Measurements from ENCODE around the gene CYP2R1. TPM values are rescaled to one million over a fixed set of nuclear protein-coding genes. Genes with fewer than 3 reads are reported as not detected.
"Not testable (repeated sequence)": the region's sequence is repeated elsewhere in the genome, so short reads cannot be mapped to it uniquely, and the experiment has no call there.

Gene CYP2R1
- total RNA-seq, 1 donor from 2014 or later = 6.8 TPM

DNA sequence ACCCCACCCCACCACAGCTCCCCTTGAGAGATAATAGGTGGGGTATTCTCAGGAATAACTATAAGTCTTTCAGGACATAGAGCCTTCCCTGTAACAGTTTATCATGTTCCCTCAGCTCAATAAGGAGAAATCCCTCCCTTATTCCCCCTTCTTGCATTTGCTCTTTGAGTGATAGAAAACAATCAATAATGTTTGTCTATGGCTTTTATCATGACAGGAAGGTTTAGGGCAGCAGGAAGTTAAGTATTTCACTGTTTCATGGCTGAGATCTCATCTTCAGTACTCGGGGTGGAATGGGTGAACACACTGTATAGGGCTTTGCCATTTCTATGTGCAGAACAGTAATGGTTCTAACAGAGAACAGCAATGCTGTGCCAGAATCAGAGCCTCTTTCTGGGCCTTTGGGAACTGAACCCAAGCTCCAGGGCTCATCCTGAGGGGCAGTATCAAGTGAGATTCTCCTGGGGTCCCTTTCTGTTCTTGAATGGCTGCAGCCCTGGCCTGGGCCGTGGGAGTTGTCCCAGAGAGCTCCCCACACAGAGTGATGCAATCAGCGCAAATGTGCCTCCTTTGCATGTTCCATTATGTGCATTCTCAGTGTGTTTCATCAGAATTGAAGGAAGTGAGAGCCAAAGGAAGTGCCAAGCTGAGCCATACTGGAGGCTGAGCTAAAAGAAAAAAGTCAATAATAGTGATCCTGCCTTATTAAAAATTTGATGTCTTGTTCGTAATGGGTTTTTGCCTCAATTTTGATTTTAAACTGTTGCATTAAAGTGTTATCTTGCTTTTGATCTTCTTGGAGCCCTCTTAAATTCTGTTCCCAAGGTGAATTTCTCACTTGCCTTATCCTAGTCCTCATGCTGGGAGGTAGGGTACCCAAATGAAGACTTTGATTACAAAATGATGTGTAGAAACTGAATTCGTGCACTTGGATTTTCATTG lies 2.9 kb upstream of the CYP2R1 start:
- peak in 1 of 2 donors; percentile 46 for DNase-seq (ENCODE audit: low read depth in 2 of 2)

DNA sequence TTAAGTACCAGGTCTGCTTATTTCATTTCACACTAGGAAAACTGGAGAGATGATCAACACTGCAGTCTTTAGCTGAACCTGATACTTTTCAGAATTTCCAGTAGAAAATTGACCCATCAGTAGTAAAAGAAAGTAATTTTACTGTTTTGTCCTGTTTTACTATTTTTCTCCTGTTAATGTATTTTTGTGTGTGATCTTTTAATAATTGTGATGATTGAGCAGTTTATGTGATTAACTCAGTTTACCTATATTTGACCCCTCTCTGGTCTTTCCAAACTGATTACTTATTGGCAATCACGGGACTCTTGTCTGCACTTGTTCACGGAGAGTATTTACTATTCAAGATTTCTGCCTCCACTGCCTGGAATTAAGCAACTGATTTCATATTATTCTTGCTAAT lies 546 bp upstream of the CYP2R1 start:
- no peak for DNase-seq (ENCODE audit: low read depth in 2 of 2)

DNA sequence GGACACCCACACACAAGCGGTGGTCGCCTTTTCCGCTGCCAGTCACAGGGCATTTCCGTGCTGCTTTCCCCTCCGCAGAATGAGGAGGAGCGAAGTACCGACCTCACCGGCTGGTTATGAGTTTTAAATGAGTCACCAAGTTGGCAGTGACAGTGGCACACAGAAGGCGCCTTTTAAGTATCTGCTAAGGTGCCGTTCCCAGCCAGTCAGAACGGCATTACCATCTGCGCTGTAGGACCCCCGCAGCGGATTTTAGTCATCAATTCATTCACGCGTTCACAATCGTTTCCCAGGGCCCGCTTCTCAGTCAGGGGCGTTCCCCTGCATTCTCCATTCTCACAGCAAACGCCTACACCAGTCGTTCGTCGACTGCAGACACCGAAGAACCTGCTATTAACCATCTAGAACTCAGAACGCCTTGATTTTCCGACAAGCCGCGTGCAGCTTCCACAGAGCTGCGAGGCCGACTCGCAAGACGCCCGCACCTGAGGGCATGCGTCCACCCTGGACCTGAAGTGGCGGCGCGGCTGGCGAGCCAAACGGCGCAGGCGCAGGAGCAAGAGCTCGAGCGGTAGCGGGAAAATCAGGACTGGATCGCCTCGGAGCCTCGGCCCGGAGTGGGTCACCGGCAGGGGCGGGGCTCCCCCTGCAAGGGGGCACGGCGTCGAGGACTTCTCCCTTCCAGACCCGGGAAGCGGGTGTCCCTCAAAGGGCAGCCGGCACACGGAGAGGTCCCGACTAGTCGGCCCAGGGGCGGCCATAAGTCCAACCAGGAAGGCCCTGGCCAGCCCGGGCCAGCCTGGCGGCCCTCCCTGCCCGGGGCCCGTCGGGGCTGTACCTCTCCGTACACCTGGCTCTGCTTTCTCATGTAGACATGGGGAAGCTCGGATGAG lies 642 bp downstream of the CYP2R1 start:
- DNase-seq (ENCODE audit: low read depth in 2 of 2) = peak; percentile 70 to 88

DNA sequence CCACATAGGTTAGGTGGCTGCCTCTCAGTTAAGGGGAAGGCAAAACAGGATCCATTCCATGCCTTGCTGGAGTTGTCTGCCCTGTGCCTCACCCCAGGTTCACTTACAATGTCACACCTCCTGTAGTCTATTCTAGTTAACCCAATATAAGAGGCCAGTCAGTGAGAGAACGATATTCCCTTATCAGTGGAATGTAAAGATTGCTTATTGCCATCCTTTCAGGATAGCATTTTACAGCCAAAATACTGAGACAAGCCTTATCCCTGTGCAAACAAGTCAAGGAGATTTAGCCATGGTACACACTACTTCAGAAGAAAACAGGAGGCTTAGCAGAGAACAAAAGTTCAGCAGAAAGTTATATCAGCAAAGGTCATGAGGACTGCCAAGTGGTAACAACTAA lies 5.5 kb downstream of the CYP2R1 start:
- DNase-seq (ENCODE audit: low read depth in 2 of 2) = no peak

DNA sequence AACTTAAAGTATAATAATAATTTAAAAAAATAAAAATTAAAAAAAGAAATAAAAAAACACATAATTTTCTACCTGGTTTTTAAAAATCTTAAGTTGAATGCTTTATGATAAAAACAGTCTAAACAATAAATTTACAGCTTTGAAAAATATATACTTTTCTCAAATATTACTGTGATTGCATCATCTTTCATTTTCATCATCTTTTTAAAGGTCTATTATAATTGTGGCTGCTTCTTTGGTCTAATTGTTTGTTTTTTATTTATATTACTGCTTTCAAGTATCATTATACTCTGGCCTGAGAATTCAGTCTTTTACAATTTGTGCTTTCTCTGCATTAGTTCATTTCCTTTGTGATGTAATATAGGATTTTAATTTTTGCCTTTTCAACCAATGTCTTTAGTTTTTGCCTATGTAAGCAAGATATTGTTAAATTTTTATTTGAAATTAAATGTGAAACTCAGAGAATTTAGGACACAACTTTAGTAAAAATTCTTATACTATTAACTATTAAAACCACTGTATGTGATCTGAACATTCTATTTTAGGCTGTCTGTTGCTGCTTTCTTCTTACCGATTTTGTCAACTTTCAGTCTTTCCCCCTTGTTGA lies 7.3 kb downstream of the CYP2R1 start:
- no peak for DNase-seq (ENCODE audit: low read depth in 2 of 2)

DNA sequence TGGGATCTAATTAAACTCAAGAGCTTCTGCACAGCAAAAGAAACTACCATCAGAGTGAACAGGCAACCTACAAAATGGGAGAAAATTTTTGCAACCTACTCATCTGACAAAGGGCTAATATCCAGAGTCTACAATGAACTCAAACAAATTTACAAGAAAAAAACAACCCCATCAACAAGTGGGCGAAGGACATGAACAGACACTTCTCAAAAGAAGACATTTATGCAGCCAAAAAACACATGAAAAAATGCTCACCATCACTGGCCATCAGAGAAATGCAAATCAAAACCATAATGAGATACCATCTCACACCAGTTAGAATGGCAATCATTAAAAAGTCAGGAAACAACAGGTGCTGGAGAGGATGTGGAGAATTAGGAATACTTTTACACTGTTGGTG lies 8.3 kb downstream of the CYP2R1 start:
- not testable (repeated sequence) for DNase-seq (ENCODE audit: low read depth in 2 of 2)

DNA sequence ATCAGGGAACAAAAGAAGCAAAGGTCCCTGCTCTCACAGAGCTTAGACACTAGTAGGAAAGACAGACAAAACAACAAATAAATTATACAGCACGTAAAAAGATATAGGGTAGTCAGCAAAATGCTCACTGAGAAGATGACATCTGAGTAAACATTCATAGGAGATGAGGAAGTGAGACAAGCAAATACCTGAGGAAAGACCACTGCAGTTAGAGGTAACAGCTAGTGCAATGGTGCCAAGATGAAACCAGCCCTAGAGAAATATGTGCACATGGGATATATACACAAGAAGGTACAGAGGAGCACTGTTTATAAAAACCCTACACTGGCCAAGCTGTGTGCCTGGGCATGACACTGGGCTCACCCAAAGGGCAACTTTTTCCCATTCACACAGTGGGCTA lies 9.8 kb downstream of the CYP2R1 start:
- DNase-seq (ENCODE audit: low read depth in 2 of 2) = no peak

DNA sequence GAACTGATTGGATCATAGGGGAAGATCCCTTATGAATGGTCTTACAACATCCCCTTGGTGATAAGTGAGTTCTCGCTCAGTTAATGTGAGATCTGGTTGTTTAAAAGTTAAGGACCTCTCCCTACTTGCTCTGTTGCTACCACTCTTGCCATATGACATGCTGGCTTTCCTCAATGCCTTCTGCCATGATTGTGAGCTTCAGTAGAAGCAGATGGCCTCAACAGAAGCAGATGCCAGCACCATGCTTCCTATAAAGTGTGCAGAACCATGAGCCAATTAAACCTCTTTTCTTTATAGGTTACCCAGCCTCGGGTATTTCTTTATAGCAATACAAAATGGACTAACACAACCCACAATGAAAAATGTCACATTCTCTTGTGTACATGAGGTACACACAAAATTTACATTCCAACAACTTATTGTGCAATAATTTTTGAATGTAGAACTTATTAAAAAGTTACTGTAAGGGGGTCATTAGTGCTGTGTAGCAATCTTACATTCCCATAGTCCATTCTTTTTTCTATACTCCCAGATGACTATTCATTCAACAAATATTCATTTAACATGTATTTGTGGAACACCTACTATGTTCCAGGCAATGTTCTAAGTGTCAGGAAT lies 10.3 kb downstream of the CYP2R1 start:
- no peak for DNase-seq (ENCODE audit: low read depth in 2 of 2)

DNA sequence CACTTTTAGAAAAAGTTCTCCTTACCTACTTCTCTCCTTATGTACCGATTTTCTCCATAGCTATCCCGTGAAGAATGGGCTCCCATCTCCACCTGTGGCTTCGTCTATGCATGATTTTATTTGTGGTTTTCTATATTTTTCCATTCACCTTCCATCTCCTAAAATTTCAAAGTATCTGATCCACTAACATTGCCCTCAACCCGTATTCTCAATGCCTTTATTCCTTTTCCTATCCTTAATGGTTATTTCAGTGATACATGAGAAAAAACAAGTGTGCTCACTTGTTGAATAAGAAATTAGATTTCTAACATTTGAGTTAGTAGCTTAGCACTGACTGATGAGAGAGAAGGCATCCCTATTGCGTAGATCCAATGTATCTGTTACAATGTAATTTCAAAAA lies 16.9 kb downstream of the CYP2R1 start:
- no peak for DNase-seq (ENCODE audit: low read depth in 2 of 2)

DNA sequence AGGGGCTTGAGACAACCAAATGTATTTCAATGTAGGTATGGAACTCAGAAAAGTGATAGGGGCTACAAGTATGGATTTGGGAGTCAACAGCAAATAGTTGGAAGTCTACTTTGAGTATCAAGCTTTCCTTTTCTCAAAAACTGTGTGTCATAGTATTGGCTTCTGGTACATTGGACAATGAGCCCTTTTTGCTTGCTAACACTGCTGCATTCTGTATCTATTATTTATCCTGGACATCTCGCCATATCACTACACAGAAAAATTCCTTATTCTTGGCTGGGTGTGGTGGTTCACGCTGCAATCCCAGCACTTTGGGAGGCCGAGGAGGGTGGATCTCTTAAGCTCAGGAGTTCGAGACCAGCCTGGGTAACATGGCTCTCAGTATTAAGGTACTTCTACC lies 18.4 kb downstream of the CYP2R1 start:
- DNase-seq (ENCODE audit: low read depth in 2 of 2) = no peak

DNA sequence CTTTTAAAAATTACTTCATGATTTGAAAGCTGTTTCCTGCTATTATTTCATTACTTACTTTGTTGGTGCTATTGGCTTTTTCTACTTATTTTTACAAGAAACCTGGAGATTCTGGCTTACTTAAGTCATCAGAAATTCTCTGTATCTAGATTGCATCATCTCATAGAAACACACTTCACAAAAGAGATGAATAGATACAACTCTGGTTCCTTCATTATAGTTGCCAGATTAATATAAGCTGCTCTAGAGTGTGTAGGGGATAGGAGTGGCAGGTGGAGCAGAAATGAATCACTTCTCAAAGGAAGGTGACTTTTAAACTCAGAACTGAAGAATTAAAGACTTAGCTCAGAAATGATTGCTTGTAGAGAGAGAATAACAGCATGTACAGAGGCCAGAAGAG lies 20.0 kb downstream of the CYP2R1 start:
- no peak for DNase-seq (ENCODE audit: low read depth in 2 of 2)

DNA sequence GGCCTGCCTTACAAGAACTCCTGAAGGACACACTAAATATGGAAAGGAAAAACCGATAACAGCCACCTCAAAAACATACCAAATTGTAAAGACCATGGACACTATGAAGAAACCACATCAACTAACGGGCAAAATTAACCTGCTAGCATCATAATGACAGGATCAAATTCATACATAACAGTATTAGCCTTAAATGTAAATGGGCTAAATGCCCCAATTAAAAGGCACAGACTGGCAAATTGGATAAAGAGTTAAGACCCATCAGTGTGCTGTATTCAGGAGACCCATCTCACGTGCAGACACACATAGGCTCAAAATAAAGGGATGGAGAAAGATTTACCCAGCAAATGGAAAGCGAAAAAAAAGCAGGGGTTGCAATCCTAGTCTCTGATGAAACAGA lies 28.3 kb downstream of the CYP2R1 start:
- not testable (repeated sequence) for DNase-seq (ENCODE audit: low read depth in 2 of 2)

DNA sequence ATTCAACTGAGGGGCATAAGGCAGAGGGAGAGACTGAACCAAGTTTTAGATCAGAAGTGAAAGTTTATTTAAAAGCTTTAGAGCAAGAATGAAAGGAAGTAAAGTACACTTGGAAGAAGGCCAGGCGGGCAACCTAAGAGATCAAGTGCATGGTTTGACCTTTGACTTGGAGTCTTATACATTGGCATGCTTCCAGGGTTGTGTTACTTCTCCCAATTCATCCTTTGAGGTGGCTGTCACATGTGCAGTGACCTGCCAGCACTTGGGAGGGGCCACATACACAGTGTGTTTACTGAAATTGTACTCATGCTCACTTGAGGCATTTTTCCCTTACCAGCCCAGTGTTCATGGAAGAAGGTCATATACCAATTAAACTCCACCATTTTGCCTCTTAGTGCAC lies 30.4 kb downstream of the CYP2R1 start:
- DNase-seq (ENCODE audit: low read depth in 2 of 2) = no peak

DNA sequence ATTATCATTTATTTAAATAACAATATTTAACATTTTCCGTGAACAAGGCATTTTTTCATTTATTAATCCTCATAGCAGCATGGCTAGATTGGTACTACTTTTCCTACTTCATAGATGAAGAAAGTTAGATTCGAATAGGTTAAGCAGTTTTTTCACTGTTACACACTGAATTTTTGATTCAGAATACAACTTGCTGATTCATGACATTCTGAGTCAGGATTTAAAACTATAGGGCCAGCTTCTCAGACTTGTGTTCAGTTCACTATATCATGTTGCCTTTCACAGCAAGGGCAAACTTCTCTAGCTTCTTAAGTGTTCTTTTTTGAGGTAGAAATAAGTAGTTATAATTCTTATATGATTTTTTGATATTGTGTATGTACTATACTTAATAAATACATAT lies 31.5 kb downstream of the CYP2R1 start:
- DNase-seq (ENCODE audit: low read depth in 2 of 2) = no peak

DNA sequence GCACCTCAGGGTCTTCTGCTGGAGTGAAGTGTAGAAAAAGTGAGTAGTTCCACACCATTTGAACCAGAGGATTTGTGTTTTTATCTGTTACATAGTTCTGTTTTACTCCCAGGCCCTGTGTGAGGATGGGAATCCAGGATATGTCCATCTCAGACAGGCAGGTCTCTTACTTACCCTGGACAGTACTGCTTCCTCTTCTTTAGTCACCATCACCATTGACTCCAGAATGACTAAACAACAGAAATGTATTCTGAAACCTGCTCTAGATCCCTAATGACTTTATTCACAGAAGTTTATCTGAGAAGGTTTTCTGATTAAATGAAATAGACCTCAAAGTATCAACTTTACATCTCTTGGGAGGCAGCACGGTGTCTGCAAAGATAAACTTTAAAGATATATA lies 33.6 kb downstream of the CYP2R1 start:
- DNase-seq (ENCODE audit: low read depth in 2 of 2) = no peak

DNA sequence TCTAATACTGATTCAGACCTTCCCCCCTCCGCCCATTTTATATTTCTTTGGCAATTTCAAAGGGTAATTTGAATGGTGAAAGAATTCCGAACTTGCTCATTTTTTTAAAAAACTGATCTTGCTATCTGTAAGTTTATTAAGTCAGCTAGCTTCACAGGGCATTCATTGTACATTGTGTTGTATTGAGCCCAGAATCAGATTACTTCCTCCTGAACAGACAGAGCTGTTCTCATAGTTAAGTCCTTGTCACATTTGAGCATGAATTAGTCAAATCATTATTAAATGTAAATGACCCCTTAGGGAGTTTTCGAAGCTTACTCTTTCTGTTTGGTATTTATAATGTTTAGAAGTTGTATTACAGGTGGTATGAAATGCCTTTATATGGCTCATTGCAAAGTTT lies 34.4 kb downstream of the CYP2R1 start:
- DNase-seq (ENCODE audit: low read depth in 2 of 2) = no peak

DNA sequence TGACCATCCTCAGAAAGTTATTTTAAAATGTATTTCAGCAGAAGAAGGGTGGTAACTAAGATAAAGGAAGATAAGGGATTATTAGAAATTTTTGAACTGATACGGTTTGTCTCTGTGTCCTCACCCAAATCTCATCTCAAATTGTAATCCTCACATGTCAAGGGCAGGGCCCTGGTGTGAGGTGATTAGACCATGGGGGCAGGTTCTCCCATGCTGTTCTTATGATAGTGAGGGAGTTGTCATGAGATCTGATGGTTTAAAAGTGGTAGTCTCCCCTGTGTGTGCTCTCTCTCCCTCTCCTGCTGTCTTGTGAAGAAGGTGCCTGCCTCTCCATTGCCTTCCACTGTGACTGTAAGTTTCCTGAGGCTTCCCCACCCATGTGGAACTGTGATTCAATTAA lies 36.1 kb downstream of the CYP2R1 start:
- no peak for DNase-seq (ENCODE audit: low read depth in 2 of 2)

DNA sequence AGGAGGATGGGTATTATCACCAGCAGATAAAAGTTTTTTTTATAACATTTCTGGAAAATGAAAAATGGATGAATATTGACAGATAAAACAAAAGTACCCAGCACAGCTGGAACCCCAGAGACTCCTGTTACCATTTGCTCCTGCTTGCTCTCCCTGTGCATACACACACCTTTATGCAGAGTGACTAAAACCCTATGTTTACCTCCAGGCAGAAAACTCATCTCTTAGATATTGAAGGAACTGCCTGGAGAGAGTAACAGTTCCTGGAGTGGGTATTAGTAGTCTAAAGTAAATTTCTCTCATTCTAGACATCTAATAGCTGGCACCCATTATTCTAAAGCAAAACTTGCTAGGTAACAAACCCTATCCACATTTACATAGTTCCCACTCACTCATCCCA lies 38.0 kb downstream of the CYP2R1 start:
- DNase-seq (ENCODE audit: low read depth in 2 of 2) = no peak

DNA sequence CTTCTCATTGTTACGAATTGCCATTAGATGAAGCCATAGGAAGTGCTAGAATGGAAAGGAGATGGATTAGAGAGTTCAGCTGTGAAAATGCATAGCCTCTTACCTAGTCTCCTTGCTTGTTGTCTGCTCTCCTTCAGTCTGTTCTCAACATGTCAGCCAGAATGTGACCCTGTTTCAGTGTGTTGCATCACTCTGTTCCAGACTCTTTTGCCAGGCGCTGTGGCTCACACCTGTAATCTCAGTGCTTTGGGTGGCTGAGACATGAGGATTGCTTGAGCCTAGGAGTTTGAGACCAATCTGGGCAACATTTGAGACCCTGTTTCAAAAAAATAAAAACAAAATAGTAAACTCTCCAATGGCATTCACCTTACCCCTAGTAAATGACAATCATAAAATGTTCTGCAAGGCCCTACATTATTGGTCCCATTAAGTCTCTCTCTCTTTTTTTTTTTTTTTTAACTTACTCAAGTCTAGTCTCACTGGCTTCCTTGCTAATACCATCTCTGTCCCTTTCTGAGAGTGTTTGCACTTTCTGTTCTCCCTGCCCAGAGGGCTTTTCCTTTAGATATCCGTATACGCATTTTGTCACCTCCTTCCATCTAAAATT lies 39.4 kb downstream of the CYP2R1 start:
- DNase-seq (ENCODE audit: low read depth in 2 of 2) = no peak

DNA sequence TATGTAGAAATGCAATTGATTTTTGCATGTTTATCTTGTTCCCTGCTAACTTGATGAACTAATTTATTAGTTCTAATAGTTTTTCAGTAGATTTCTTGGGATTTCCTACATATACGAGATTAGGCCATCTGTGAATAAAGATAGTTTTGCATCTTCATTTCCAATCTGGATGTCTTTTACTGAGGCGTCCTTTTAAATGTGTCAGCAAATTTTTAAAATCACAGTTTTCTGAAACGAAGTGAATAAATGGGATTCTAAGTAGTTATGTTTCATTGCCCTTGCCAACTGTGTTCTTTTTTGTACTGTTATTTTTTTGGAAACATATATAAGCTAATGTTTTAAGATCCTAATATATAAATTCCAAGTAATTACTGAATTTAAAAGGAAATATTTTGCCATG lies 50.0 kb downstream of the CYP2R1 start:
- DNase-seq (ENCODE audit: low read depth in 2 of 2) = no peak
